Right atrium auricular region (tissue), 2 donors: ENCODE measurements around the gene TRAPPC2L. TPM values are rescaled to one million over a fixed set of nuclear protein-coding genes. Genes with fewer than 3 reads are reported as not detected.

Source experiments
- DNase-seq: peaks from one replicate; pipeline ENCODE4 v3.0.0-alpha.2; 2019; ENCODE audit warnings: low spot score
- H3K27ac ChIP-seq, 2 donors: fragments of 200-600 bp; sonication (generic); 1 replicate in 1 of 2; 2 replicates in 1 of 2; pipeline ENCODE4 v1.5.1; 2016 to 2019
- H3K27me3 ChIP-seq, 2 donors: fragments of 200-600 bp; sonication (generic); one replicate each; pipeline versions ENCODE4 v1.5.1 to v1.6.0; 2017 to 2019
- H3K36me3 ChIP-seq: fragments of 200-600 bp; sonication (generic); one replicate; pipeline ENCODE4 v1.5.1; 2016
- H3K4me1 ChIP-seq, 2 donors: fragments of 200-600 bp; sonication (generic); one replicate each; pipeline versions ENCODE4 v1.5.1 to v1.6.0; 2017 to 2019
- H3K4me3 ChIP-seq, 2 donors: fragments of 200-600 bp; sonication (generic); 1 replicate in 1 of 2; 2 replicates in 1 of 2; pipeline ENCODE4 v1.5.1; 2017 to 2019; ENCODE audit warnings: mild to moderate bottlenecking in 1 of 2, moderate library complexity in 1 of 2
- H3K9me3 ChIP-seq, 2 donors: fragments of 200-600 bp; sonication (generic); one replicate each; pipeline ENCODE4 v1.5.1; 2019
- total RNA-seq, 2 donors: library from RNA; depleted of rRNA; stranded (reverse); fragments of >200 nt; gene quantifications; one replicate each; pipeline ENCODE4 v1.1.0, GENCODE V29; 2016
- TF ChIP-seq, protein P1 (sequence below), 2 donors: fragments of 200-600 bp; sonication (generic); IDR thresholded peaks; one replicate each; pipeline ENCODE4 v1.5.1; 2019; ENCODE audit warnings: antibody characterized with exemption in 2 of 2

Gene TRAPPC2L
- total RNA-seq, 2 donors from 2014 or later: 30.7 to 33.0 TPM

DNA sequence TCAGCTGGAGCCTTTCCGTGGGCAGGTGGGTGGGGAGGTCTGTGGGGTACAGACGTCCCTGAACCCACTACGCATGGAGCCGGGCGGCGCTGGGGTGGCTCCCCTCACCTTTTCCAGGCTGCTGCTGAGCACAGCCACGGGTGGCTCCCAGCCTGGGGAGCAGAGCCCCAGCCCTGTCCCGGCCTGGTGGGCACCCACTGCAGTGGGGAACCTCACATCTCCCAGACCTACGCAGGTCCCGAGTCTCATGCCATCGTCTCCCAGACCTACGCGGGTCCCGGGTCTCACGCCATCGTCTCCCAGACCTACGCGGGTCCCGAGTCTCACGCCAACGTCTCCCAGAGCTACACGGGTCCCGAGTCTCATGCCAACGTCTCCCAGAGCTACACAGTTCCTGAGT lies 28.2 kb upstream of the TRAPPC2L start:
- Histone ChIP-seq H3K27ac (no peak overlapping the region), H3K4me1 (no peaks in the 10 kb centered on the region), H3K4me3 (no peak overlapping the region), H3K9me3 (no peaks in the 10 kb centered on the region), H3K36me3 (peaks cover 15% of the 10 kb centered on the region), H3K27me3 (no peaks in the 10 kb centered on the region)
- TF ChIP-seq, protein P1, sequence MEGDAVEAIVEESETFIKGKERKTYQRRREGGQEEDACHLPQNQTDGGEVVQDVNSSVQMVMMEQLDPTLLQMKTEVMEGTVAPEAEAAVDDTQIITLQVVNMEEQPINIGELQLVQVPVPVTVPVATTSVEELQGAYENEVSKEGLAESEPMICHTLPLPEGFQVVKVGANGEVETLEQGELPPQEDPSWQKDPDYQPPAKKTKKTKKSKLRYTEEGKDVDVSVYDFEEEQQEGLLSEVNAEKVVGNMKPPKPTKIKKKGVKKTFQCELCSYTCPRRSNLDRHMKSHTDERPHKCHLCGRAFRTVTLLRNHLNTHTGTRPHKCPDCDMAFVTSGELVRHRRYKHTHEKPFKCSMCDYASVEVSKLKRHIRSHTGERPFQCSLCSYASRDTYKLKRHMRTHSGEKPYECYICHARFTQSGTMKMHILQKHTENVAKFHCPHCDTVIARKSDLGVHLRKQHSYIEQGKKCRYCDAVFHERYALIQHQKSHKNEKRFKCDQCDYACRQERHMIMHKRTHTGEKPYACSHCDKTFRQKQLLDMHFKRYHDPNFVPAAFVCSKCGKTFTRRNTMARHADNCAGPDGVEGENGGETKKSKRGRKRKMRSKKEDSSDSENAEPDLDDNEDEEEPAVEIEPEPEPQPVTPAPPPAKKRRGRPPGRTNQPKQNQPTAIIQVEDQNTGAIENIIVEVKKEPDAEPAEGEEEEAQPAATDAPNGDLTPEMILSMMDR (IDR thresholded peaks at IDR 0.05): no peak
- no peak for DNase-seq

DNA sequence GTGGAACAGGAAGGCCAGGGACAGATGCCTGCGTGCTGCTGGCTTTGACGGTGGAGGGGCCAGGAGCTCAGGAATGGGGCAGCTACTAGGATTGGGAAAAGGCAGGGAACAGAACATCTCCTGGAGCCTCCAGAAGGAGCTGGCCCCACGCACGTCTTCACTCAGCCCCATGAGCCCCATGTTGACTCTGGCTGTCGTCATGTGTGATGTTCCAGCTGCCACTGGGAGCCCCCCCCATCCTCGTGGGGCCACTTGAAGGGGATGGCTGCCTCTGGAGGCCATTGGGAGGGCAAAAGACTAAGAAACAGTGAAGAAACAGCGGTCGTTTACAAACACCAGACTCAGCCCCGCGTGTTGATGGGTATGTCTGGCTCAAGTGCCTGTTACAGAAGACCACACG lies 26.7 kb upstream of the TRAPPC2L start:
- no peaks in the 10 kb centered on the region for H3K4me1 ChIP-seq
- no peak for DNase-seq
- H3K27me3 ChIP-seq: no peaks in the 10 kb centered on the region
- TF ChIP-seq, protein P1 (IDR thresholded peaks at IDR 0.05): no peak
- no peak overlapping the region for H3K27ac ChIP-seq
- no peak overlapping the region for H3K4me3 ChIP-seq
- H3K9me3 ChIP-seq: no peaks in the 10 kb centered on the region
- peaks cover 11% of the 10 kb centered on the region for H3K36me3 ChIP-seq

DNA sequence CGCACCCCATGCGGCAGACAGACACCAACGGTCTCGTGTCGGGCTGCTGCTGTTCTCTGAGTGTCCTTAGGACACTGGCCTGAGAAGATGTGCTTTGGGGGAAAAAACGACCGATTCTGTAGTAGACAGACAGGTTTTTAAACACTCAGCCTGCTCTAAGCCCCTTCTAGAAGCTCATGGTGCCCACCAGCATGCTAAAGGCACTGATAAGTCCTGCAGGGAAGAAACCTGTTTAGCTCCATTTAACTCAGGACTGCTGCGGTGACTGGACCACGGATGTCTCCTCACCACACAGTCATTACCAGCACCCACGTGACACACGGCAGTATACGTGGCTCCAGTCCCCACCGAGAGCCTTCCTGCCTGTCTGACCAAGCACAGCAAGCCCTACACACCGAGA lies 26.1 kb upstream of the TRAPPC2L start:
- no peak overlapping the region for H3K27ac ChIP-seq
- H3K4me3 ChIP-seq: no peak overlapping the region
- peaks cover 11% of the 10 kb centered on the region for H3K36me3 ChIP-seq
- no peaks in the 10 kb centered on the region for H3K4me1 ChIP-seq
- TF ChIP-seq, protein P1 (IDR thresholded peaks at IDR 0.05): no peak
- no peaks in the 10 kb centered on the region for H3K27me3 ChIP-seq
- no peaks in the 10 kb centered on the region for H3K9me3 ChIP-seq
- DNase-seq: no peak

DNA sequence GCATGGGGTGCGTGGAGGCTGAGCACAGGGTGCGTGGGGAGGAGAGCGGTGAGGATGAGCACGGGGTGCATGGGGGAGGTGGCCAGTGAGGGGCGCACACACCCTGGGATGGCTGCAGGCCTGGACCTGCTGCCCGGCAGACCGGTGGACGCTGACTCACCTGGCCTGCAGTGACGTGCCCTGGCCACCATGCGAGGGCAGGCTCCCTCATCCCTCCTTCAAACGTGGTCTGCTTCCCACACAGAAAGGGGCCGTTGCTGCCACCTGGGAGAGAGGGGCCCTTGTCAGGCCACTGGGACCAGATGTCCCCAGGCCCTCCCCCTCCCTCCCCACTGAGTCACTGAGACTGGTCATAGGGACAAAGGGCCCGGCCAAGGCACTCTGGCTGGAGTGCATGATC lies 25.1 kb upstream of the TRAPPC2L start:
- DNase-seq: no peak
- Histone ChIP-seq H3K4me3 (no peak overlapping the region), H3K36me3 (peaks cover 11% of the 10 kb centered on the region), H3K9me3 (no peaks in the 10 kb centered on the region), H3K27me3 (no peaks in the 10 kb centered on the region), H3K4me1 (no peaks in the 10 kb centered on the region), H3K27ac (no peak overlapping the region)
- TF ChIP-seq, protein P1 (IDR thresholded peaks at IDR 0.05): no peak

DNA sequence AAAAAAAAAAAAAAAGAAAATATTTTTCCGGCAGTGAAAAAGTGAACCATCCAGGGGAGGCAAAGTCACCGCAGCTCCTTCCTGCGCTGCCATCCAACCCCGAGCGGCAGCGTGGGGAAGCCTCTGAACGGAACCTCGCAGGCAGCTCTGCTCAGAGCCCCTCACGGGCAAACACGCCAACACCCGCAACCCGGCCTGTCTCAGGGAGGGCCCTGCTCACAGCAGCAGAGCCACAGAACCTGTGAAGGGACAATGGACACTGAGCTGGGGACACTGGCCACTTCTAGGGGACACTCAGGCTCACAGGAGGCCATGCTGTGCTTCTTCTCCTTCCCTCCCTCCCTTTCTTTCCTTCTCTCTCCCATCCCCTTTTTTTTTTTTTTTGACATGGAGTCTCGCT lies 23.8 kb upstream of the TRAPPC2L start:
- DNase-seq: no peak
- H3K27ac ChIP-seq: no peak overlapping the region
- H3K4me1 ChIP-seq: no peaks in the 10 kb centered on the region
- no peak overlapping the region for H3K4me3 ChIP-seq
- no peaks in the 10 kb centered on the region for H3K27me3 ChIP-seq
- peaks cover 6% of the 10 kb centered on the region for H3K36me3 ChIP-seq
- TF ChIP-seq, protein P1 (IDR thresholded peaks at IDR 0.05): no peak
- H3K9me3 ChIP-seq: no peaks in the 10 kb centered on the region

DNA sequence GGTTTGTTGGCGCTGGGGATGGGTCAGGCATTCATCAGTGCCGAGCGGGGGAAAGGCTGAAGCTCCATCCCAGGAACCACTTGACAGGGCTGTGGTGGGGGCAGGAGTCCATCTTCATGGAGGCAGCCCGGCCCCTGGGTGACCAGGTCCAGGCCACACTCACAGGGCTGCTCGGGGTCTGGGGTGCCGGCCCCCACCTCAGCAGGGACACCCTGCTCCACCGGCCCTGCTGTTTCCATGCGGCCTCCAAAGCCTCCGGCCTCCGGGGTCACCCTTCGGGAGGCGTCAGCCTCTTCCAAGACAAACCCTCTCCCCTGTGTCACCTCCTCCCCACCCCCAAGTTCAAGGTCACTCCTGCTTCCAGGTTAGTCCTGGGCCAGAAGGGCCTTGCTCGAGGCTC lies 22.3 kb upstream of the TRAPPC2L start:
- no peak overlapping the region for H3K4me3 ChIP-seq
- H3K27me3 ChIP-seq: no peaks in the 10 kb centered on the region
- H3K36me3 ChIP-seq: peaks cover 10% of the 10 kb centered on the region
- no peaks in the 10 kb centered on the region for H3K9me3 ChIP-seq
- no peak overlapping the region for H3K27ac ChIP-seq
- DNase-seq: no peak
- TF ChIP-seq, protein P1 (IDR thresholded peaks at IDR 0.05): no peak
- no peaks in the 10 kb centered on the region for H3K4me1 ChIP-seq
